GM10266 (cell line): ENCODE data around the gene VWA1.

Experiments
- DNase-seq: peaks from one replicate; pipeline ENCODE4 v3.0.0; 2012; ENCODE audit errors: extremely low spot score
- CTCF ChIP-seq: IDR thresholded peaks from 2 replicates; pipeline ENCODE4 v1.5.1; 2012; ENCODE audit warnings: mild to moderate bottlenecking, low read depth; ENCODE audit not compliant: control insufficient read depth, insufficient read depth; ENCODE audit errors: missing control alignments

Gene VWA1

DNA sequence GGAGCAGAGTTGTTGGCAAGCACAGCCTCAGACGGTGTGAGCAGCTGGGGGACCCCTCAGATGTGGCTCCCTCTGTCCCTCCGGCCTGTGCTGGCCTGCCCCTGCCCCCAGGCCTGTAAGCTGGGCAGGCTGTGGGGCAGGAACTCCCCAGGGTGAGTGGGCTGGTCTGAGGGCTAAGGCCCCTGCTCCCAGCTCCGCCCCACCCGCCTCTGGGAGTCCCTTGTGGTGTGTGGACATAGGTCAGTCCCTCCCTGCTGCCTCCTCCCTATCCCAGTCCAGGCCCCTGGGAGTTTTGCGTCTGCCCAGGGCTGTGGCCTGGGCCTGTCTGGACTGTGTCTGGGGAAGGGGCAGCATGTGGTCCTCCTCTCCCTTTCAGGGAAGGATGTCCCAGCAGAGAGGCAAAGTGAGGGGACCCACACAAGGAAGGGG lies 3.6 kb upstream of the VWA1 start:
- peak; percentile 43 for DNase-seq
- TF ChIP-seq CTCF = no peak

GRCh38 chr1:1432274-1432950 lies 3.1 kb upstream of the VWA1 start:
- no peak for TF ChIP-seq CTCF
- DNase-seq = no peak

GRCh38 chr1:1432951-1433803 lies 2.3 kb upstream of the VWA1 start:
- no peak for TF ChIP-seq CTCF
- peak; percentile 48 for DNase-seq

- no peak for TF ChIP-seq CTCF
- DNase-seq = peak; percentile 49
Observed at GRCh38 chr1:1433804-1434130, 1.7 kb upstream of the VWA1 start.

DNA sequence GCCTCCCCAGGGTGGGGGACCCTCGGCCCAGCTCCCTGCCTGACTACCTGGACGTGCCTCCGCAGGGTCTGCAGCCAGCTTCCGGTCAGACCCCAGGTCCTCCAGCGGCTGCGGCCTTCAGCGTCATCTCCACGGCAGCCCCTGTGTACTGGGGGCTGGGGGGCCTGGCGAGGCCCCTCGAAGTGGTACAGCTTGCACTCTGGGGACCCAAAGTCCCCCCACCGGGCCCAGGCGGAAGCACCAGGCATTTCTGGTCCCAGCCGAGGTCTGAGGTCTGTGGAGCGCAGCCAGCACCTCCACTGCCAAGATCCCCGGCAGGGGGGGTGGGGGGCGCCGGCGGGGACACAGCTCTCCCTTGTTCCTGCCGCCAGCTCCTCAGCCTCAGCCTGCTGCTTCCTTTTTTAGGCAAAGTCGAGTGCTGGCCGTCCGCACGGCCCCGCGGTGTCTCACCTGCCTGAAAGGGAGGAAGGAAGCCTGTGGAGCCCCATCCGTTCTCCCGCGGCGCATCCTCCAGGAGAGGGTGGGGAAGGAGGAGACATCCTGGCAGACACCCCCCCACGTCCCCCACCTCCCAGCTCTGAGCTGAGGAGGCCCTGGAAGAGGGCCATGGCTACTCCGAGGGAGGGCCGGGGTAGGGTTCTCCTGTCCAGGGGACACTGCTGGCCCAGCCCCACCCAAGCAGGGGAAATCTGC lies 1.2 kb upstream of the VWA1 start:
- TF ChIP-seq CTCF = no peak
- DNase-seq = peak; percentile 55

- TF ChIP-seq CTCF = no peak
Observed at GRCh38 chr1:1434824-1435105, 725 bp upstream of the VWA1 start.

GRCh38 chr1:1435911-1436629 lies 580 bp downstream of the VWA1 start:
- DNase-seq = peak; percentile 41
- TF ChIP-seq CTCF = no peak

More at GRCh38 chr1:1434824-1435105, 725 bp upstream of the VWA1 start:
- DNase-seq = peak; percentile 43
